HG02870 (cell line): ENCODE measurements around the gene SMPX.

Source experiments
- ATAC-seq: cut with Tn5 transposase; IDR thresholded peaks from one replicate; pipeline ENCODE4 v1.9.1; 2021; ENCODE audit warnings: mild to moderate bottlenecking, moderate library complexity; ENCODE audit not compliant: unreplicated experiment

The SMPX gene

DNA sequence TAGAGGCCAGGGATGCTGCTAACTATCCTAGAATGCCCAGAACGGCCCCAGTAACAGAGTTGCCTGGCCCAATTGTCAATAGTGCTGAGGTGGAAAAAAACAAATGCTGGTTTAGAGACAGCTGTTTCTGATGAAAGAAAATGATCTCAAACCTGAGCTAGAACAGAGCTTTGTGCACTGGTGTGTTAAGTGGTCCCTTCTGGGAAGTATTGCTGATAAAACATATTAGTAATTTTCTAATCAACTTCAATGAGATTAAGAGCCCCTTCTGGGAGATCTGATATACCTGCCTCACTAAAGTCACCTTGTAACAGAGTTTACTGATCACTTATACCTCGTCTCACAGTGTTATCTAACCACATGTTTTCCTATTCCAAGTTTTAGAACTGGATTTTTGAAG, 42.1 kb downstream of the SMPX start:
- ATAC-seq = no peak

DNA sequence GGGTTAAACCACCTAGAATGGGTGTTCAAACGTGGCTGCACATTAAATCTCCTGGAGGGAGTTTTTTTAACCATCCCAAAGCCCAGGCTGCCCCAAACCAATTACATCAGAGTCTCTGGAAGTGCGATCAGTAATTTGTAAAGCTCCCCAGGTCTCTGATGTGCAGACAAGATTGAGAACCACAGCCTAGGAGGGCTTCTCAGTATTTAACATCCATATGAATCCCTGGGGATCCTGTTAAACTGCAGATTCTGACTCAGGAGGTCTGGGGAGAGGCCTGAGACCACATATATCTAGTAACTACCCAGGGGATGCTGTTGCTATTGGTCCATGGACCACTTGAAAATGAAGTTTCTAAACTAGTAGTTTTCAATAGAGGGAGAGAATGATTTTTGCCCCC, 42.6 kb downstream of the SMPX start:
- ATAC-seq = no peak

DNA sequence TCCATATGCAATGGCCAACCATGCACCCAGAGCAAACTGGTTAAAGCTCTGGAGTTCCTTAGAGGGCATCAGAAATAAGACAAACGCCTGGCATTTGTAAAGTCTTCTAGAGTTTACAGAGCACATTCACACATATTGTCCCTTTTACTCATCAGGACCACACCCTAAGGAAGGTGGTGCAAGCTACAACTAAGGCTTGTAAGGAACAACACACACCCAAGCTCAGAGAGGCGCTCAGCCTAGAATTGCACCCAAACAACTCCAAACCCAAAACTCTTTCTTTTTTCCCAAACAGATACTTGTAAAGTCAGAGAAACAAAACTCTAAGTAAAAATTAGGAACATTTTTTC, 46.1 kb downstream of the SMPX start:
- no peak for ATAC-seq

DNA sequence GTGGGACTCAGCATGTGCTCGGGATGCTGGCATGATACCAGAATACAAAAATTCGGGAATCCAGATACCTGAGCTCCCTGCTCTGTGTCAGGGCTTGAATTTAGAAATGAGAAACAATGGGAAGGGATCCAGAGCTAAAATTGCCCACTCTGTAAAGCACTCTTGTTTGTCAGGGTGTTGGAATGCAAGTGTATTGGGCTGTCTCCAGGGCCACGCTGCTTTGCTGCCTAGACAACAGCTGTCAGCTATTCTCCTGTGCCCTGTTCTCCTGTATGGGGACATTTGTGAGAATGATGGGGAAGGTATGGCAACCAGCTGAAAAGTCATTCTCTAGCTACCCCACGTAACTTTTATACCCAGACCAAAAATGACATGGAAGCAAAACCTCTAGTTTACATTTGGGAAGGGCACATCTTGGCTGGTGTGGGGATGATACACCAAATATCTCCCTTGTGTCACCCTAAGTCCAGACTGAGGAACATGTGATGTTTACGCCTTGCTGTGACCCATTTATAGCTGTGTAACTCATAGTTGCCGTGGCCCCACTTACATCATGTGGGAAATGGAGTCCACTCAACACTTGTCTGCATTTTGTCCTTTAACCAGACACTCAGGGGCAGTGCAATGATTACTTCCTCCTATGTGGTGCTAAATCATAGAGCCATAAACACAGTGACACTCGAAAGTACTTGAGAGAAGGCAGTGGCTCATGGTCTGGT, 46.6 kb downstream of the SMPX start:
- ATAC-seq = no peak

DNA sequence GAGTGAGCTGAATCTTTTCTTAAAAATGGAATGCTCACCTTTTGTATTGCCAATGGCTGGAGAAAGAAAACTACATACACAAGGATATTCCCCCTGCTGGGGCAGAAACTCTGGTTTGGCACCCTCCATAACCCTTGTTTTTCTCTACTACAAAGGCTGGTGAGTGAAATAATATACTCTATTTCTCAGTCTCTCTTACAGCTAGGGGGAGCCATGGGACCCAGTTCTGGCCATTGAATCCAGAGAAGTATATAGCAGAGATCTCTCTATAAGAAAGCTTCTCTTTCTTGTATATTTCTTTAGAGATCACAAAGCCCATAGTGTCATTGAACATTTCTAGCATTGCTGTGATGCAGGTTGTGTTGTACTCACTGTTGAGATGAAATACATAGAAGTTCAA, 49.8 kb downstream of the SMPX start:
- no peak for ATAC-seq

DNA sequence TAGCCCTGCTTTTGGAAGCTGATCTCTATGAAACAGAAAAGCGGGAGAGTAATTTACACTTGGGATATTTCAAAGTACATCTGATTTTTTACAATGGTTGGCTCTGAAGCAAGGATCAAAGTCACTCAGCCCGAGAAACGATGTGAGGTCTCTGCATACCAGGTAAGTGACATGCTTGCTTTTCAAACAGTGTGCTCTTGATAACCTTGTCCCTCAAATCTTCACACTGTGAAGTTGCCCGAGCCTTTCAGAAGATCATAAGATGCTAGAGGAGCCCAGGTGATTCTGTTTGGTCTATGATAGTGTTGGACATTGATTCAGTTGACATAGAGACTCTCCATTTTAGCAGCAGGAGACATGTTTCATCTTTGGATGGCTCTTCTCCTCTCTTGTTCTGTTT, 52.7 kb downstream of the SMPX start:
- no peak for ATAC-seq

DNA sequence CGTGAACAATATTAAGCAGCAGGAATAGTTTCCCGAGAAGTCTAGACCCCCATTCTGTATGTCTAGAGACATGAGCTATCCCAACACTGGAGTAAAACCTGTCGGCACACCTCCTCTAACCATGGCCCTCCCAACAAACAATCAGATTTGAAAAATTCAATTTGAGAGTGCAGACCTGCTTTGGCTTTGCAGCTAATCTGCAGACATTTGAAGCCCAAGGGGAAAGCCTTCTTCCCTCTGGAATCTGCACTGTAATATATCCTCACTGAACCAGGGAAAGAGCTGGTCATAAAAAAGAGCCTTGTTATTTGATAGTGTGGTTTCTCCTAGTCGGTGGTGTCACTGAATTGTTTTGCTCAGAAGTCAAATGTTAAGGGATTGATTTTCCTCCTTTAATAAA, 55.2 kb downstream of the SMPX start:
- no peak for ATAC-seq

DNA sequence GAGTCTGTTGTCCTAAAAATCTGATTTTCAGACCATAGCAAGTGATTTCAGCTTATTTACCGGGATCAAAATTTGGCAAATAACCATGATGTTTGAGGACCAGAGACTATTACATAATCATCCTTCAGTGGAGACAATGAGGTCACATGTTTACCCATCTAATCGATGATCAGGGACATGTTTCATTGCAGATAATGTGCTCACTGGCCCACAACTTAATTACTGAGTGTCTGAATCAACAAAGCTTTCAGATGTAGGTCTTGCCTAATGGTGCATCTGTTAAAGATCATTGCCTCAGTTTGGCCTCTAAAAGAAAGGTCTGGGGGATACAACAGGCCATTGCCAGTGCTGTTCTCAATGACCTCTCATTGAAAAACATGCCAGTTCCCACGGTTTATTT, 56.9 kb downstream of the SMPX start:
- no peak for ATAC-seq

DNA sequence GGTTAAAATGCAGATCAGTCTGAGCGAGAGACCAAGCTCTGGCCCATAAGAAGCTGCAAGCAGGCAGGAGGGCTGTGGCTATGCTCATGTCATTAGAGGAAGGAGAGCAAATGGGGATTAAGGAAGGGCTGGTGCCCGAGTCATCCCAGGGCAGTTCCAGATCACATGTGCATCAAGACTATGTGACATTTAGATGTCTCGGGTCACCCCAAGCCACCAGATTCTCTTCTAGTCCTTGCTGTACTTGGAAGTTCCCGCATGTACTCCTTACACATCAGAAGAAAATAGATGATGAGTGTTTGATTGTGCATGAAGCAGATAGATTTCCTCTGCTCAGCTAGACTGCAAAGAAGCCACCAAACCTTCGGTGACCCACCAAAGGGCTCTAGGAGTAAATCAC, 57.6 kb downstream of the SMPX start:
- ATAC-seq = no peak

DNA sequence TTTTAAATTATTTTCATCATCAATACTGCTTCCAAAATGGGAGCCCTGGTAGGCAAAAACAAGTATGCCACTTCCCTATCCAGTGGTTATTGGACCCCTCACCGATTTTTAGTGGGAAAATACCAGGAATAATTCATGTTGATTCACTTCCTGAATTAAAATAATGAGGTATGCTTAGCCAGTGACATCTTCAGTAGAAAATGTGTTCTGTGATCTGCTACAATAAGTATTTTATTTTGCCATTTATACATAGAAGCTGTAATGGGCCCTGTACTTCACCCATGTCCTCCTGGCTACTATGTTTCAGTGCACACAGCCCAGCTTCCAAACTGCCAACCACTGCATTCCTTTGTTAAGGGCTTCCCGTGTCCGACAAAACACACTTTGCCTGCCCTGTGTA, 58.8 kb downstream of the SMPX start:
- no peak for ATAC-seq

DNA sequence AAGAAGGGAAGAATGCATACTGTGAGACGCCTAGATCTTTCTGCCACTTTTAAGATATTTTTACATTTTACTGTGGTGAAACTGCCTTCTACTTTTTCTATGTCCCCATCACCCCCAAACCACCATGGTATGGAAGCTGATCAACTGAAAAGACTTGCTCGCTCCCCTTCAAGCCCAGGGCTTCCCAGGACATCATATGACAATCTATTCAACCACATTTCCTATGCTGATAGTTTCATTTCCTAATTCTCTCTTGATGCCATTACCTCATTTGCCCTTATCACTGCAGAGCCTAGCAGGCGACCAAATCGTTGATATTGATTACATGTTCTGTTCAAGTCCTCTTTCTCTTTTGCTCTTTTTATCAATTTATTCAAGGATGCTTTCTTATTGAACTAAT, 59.6 kb downstream of the SMPX start:
- ATAC-seq = no peak

DNA sequence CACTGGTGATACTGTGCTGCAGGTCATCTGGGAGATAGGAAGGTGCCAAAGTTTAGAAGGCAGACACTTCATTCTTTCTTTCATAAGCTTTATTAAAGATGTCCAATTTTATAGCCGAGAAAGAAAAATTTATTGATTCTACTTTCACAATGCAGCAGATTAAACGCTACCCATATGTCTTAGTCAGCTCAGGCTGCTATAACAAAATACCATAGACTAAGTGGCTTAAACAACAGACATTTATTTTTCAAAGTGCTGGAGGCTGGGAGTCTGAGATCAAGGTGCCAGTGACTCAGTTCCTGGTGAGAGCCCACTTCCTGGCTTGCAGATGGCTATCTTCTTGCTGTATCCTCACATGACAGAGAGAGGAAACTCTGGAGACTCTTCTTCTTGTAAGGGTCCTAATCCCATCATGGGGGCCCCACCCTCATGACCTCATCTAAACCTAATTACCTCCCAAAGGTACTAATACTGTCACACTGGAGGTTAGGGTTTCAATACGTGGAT, 66.4 kb downstream of the SMPX start:
- ATAC-seq = no peak

DNA sequence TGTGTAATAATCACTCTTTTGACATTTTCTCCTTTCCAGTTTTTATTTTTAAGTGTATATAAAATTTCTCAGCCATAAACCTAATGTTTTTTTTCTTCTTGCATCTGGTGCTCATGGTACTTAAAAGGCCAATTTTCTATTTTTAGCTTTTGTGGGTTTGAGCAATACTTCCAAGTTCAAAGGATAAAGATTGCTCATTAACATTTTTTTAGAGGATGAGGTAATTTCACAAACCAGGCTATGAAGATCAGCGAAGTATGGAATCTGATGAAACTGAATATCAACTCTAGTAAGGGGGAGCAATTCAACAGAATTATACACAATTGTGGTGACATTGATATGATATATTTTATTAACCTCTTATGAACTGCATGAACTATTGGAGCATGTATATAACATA, 74.0 kb downstream of the SMPX start:
- no peak for ATAC-seq

DNA sequence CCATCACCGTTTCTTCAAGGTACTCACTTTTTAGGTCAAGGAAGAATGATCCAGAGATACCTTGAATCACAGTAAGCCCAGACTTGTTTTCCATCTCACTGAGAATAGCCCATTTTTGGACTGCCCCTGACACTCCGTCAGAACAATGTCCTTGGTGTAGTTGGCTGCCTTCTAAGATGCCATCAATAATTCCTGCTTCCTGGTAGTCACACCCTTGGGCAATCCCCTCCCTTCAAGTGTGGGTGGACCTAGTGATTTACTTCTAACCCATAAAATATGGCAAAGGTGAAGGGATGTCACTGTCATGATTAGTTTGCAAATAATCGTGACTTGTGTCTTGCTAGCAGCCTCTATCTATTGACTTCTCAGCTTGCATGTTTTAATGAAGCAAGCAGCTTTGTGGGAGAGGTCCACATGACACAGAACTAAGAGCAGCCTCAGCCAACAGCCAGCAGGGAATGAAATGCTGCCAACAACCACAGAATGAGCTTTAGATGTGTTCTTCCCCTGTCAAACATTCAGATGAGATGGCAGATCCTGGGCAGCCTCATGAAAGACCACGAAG, 79.8 kb downstream of the SMPX start:
- ATAC-seq = no peak

DNA sequence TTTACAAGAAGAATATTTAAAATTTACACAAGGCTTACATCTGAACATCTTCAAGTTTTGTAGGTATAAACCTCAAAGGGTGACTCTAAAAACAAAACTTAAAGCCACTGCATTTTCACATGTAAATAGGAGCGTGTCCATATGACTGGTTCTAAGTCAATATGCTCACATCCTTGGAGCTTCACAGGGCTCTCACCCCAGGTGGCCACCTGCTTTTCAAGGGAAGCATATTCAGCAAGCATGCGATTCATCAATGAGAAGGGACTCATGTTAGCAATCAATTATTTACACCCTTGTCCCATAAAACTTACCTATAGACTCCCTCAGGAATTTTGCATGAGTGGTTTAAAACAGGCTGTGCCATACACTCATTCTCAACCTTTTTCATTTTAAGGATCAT, 82.0 kb downstream of the SMPX start:
- ATAC-seq = no peak

DNA sequence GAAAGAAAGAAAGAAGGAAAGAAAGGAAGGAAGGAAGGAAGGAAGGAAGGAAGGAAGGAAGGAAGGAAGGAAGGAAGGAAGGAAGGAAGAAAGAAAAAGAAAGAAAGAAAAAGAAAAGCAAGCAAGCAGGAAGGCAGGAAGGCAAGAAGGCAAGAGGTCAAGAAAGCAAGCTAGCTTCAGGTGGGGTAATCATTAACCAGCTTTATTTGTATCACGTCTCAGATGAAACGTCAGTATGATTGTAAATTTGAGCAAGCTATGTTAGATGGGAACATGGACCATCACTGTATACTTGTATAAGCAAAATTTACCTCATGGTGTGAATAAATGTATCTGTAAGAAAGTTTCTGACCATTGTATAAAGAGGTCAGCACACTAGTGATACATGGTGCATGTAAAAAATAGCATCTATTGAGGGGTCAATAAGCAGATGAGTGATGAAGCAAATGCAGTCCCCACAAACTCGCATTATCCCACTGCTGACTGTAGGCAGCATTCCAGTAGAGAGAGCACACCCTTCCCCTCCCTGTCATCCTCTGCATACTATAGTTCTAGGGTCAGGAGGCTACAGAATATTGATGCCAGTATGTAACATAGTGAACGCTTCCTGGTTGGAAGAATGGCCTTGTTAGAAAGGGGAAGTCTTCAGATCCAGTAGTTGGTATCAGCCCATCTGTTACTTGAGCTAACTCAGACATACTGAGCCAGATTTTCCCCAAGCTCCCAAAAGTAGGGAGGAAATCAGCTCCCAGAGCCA, 83.3 kb downstream of the SMPX start:
- no peak for ATAC-seq

DNA sequence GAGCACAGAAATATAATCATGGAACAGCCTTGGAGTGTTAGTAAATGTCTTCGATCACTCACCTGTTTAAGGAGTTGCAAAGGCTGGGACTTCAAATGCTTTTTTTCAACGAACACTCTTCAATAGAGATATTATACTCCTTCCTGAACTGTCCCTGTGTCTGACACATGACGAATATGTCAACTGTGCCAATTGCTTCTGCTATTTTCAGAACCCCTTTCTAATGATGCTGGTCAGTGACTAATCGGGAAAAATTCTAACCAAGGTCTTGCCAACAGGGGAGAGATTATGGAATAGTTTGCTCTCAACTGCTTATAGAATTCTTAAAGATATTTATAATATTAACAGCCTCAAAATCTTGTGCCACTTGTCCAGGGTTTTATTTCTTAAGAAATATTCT, 91.2 kb downstream of the SMPX start:
- no peak for ATAC-seq

DNA sequence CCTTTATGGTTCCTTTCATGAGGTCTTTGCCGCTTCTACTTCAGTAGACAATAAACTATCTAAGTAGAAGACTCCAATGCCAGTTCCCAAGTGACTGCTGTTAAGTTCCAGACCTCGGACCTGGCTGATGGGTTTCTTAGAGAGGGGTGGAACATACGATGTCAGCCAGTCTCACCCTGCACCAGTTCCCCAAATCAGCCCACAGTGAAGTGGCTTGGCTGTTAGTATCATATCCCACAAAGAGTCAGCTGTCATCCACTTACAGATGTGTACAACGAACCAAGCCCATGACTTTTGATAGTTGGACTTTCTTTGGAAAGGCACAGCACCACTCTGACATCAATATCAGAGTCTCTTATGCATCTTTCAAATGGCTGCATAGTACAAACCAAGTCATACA, 91.7 kb downstream of the SMPX start:
- ATAC-seq = no peak

DNA sequence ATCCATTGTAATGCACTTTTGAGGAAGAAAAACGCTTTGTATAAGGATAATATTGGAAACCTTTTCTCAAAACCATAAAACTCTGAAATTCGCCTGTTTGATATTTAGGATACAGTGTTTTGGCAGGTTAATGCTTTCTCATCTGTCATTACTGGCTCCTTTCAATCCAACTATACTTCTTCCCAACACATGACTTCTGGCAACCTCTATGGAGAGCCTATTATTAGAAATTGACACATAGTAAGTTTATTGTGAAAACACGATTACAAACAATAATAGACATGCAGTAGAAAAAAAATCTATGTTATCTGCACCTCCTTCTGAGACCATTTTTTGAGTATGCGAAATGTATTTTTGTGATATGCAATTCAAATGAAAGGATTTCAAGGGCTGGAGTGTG, 95.2 kb downstream of the SMPX start:
- ATAC-seq = no peak

DNA sequence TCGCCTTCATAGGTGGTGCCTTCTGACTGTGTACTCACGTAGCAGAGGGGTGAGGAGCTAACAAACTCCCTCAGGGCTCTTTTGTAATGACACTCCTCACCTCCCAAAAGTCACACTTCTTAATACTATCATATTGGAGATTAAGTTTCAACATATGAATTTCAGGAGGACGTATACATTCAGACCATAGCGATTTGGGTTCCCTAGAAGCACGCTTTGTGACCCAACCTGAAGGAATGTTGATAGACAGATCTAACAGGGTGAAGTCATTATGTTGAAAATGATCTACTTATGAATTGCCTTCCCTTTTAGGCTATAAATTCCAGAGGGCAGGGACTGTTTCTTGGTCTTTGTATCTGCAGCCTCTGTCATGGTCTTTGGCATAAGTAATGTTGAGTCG, 96.6 kb downstream of the SMPX start:
- no peak for ATAC-seq

DNA sequence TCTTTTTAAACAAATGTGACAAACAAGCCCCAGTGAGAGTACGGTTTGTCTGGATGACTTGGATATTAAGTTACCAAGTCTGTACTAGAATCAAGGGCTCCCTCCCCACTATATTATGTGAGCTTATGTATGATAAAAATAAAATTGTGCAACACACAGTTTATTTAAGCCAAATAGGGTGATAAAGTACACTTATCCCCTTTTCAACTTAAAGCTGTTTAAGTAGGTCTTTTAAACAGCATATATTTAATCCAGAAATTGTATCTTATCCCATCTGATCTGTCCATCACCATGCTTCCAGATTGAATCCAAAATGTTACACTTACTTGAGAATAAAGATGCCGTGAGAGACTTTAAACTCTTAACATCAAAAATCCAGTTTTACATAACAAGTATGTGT, 97.8 kb downstream of the SMPX start:
- no peak for ATAC-seq

DNA sequence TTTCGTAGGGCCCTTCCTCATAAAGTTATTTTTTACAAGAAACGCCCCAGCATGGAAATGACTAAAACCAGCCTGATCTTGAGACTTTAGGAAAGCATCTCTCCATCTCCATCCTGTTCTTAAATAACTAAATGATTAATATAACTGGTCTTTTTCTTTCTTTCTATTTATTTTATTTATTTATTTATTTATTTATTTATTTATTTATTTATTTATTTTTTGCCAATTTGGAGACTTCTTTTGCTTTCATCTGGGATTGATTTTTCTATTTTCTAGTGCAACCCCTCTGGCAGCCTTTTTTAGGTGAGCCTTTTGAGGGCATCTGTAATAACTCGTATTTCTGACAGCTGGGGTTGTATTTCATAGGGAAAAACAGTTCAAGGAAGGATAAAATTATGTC, 98.6 kb downstream of the SMPX start:
- no peak for ATAC-seq
